HL-60 (cell line): ENCODE results near the gene PGS1.

Experiments
- DNase-seq, 2 experiments: peaks; one replicate each; pipeline ENCODE4 v3.0.0-alpha.2; 2010 to 2020; ENCODE audit warnings: low read depth in 1 of 2, low spot score in 1 of 2
- H3K27ac ChIP-seq: fragments of 250-450 bp; sonication (Bioruptor Pico); replicated peaks from 2 replicates; pipeline ENCODE4 v1.5.1; 2020; ENCODE audit warnings: mild to moderate bottlenecking, moderate library complexity
- H3K27me3 ChIP-seq: fragments of 250-450 bp; sonication (Bioruptor Pico); 2 replicates; pipeline ENCODE4 v1.5.1; 2021; ENCODE audit warnings: mild to moderate bottlenecking, moderate library complexity; ENCODE audit not compliant: insufficient read depth, poor library complexity, severe bottlenecking
- H3K4me3 ChIP-seq: replicated peaks from 2 replicates; pipeline ENCODE4 v1.5.1; 2011; ENCODE audit warnings: mild to moderate bottlenecking, control low read depth, low read length; ENCODE audit not compliant: insufficient read depth
- GABPA ChIP-seq: IDR thresholded peaks from 2 replicates; pipeline ENCODE4 v1.6.1; 2012; ENCODE audit warnings: low read depth
- POLR2AphosphoS5 ChIP-seq: IDR thresholded peaks from 2 replicates; pipeline ENCODE4 v1.6.1; 2012; ENCODE audit warnings: low read depth
- SPI1 ChIP-seq: IDR thresholded peaks from 2 replicates; pipeline ENCODE4 v1.6.1; 2012; ENCODE audit warnings: low read depth, mild to moderate bottlenecking, borderline replicate concordance
- TF ChIP-seq, protein P1 (sequence below): IDR thresholded peaks from 2 replicates; pipeline ENCODE4 v1.6.1; 2012; ENCODE audit warnings: low read depth; ENCODE audit not compliant: insufficient replicate concordance
- TF ChIP-seq, protein P2 (sequence below): IDR thresholded peaks from one replicate; pipeline ENCODE4 v1.5.1; 2011; ENCODE audit warnings: low read length, control low read depth, inconsistent platforms; ENCODE audit not compliant: insufficient read depth

Gene PGS1

DNA sequence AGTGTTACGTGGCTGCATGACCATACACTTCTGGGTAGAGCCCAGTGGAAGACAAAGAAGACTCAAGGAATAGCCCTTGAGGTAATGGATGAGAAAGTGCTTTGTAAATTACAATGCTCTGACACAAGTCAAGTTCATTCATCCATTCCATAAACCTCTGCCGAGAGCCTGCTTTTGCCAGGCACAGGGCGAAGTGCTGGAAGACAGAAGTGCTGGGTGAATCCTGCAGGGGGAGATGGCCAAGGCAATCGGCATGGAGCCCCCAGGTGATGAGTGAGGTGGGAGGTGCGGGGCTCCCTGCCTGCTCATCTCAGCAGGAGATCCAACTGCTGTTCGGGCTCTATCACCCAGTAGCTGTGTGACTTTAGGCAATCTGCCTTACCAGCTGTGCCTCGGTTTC, 15.8 kb upstream of the PGS1 start:
- Histone ChIP-seq H3K27me3 (peaks cover 14% of the 10 kb centered on the region), H3K27ac (no peak overlapping the region), H3K4me3 (no peak overlapping the region)
- DNase-seq: no peak
- TF ChIP-seq, protein P1, sequence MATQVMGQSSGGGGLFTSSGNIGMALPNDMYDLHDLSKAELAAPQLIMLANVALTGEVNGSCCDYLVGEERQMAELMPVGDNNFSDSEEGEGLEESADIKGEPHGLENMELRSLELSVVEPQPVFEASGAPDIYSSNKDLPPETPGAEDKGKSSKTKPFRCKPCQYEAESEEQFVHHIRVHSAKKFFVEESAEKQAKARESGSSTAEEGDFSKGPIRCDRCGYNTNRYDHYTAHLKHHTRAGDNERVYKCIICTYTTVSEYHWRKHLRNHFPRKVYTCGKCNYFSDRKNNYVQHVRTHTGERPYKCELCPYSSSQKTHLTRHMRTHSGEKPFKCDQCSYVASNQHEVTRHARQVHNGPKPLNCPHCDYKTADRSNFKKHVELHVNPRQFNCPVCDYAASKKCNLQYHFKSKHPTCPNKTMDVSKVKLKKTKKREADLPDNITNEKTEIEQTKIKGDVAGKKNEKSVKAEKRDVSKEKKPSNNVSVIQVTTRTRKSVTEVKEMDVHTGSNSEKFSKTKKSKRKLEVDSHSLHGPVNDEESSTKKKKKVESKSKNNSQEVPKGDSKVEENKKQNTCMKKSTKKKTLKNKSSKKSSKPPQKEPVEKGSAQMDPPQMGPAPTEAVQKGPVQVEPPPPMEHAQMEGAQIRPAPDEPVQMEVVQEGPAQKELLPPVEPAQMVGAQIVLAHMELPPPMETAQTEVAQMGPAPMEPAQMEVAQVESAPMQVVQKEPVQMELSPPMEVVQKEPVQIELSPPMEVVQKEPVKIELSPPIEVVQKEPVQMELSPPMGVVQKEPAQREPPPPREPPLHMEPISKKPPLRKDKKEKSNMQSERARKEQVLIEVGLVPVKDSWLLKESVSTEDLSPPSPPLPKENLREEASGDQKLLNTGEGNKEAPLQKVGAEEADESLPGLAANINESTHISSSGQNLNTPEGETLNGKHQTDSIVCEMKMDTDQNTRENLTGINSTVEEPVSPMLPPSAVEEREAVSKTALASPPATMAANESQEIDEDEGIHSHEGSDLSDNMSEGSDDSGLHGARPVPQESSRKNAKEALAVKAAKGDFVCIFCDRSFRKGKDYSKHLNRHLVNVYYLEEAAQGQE: no peak
- TF ChIP-seq SPI1 (no peak), POLR2AphosphoS5 (no peak), GABPA (no peak)
- TF ChIP-seq, protein P2, sequence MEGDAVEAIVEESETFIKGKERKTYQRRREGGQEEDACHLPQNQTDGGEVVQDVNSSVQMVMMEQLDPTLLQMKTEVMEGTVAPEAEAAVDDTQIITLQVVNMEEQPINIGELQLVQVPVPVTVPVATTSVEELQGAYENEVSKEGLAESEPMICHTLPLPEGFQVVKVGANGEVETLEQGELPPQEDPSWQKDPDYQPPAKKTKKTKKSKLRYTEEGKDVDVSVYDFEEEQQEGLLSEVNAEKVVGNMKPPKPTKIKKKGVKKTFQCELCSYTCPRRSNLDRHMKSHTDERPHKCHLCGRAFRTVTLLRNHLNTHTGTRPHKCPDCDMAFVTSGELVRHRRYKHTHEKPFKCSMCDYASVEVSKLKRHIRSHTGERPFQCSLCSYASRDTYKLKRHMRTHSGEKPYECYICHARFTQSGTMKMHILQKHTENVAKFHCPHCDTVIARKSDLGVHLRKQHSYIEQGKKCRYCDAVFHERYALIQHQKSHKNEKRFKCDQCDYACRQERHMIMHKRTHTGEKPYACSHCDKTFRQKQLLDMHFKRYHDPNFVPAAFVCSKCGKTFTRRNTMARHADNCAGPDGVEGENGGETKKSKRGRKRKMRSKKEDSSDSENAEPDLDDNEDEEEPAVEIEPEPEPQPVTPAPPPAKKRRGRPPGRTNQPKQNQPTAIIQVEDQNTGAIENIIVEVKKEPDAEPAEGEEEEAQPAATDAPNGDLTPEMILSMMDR: no peak

DNA sequence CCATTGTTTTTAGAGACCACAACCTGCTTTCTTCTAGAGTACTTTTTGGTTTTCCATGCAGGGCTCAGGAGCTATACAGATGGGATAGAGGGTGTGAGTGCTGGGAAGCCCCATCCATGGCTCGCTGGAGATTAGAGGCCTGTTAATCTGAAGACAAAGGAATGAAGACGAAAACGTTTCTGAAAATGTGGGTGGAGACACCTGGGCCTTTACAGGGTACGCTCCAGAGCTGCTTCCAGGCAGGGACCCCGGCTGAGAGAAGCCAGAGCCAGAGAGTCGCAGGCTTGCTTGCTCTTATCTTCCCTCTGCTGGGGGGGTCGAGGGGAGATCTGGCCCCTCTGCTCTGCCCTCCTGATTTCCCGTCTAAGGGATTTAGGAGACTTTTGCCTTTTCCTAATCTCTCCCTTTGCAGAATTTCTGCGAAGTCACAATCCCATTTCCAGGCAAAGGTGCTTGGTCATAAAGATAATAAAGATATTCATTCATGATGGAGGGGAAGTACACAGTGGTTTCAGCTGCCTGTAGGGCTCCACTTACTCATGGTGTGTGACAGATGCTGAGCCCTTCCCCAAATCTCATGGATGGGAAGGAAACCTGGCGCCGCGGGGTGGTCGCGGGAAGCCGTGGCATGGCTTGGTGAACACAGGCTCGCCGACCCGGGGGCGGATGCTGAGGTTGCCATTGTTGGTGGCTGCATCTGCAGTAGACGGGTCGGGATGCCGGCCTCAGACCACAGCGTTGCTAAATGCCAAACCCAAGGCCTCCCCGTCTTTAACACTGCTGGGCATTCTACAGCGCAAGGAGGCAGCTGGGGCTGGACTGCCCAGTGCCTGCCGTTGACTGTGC, 13.8 kb upstream of the PGS1 start:
- Histone ChIP-seq H3K4me3 (no peak overlapping the region), H3K27me3 (peaks cover under 1% of the 10 kb centered on the region), H3K27ac (no peak overlapping the region)
- TF ChIP-seq SPI1: no peak
- peak in 1 of 2 experiments; percentile 53 for DNase-seq

DNA sequence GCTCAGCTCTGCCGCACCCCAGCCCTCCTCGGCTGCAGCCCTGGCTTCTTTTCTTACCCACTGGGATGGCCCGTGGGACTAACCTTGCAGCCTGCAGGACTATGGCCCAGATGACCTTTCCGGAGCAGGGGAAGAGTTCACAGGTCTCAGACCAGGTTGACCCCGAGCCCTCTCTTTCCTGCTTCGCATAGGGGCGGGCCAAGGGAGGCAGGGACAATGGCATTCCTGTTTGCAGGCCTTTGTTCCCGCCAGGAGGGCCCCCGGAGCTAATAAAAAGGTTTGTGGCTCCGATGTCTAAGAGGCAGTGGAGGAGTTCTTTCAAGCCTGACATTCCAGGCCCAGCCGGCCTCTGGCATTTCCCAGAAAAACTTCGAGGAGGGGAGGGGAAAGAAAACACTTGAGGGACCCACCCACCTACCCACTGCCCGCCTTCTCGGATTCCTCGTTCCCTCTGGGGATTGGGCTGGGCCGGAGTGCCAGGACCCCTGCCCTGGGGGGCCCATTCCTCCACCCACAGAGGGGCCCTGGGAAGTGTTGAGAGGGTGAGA, 12.8 kb upstream of the PGS1 start:
- TF ChIP-seq, protein P1: no peak
- TF ChIP-seq POLR2AphosphoS5: no peak
- TF ChIP-seq SPI1: no peak
- no peak for TF ChIP-seq GABPA
- TF ChIP-seq, protein P2: no peak
- no peaks in the 10 kb centered on the region for H3K27me3 ChIP-seq
- no peak overlapping the region for H3K27ac ChIP-seq
- H3K4me3 ChIP-seq: no peak overlapping the region
- DNase-seq: no peak

DNA sequence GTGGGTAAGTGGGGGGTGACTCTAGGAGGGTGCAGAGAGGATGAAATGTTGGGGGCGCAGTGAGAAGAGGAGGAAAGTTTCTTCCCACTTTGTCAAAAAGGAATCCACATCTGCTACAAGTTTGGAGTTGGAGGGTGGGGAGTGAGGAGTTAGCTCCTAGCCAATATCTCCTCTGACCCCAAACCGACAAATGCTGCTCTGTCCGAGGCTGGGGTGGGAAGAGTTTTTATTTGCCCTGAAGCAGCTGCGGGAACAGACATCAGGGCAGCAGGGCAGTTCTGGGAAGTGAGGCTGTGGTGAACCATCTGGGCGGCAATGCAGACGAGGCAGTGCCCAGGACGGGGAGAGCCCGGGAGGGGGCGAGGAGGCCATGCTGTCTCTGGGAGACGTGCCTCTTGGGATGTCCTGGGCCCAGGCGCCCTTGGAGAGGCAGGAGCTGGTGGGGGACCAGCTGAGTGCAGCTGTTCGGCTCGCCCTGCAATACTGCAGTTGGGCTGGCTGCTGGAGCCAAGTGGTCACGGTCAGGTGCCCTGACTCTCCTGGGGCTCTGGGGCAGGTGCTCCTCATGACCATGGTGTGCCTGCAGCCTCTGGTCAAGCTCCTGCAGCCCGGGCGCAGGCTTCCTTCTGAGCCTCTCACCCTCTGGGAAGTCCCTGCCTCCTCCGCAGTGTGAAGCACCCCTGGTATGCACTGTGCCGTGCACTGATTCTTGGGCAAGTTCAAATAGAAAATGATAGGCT, 12.2 kb upstream of the PGS1 start:
- no peaks in the 10 kb centered on the region for H3K27me3 ChIP-seq
- TF ChIP-seq POLR2AphosphoS5: no peak
- TF ChIP-seq, protein P2: no peak
- TF ChIP-seq GABPA: no peak
- TF ChIP-seq SPI1: no peak
- TF ChIP-seq, protein P1: no peak
- no peak overlapping the region for H3K4me3 ChIP-seq
- no peak for DNase-seq
- no peak overlapping the region for H3K27ac ChIP-seq
